T1000 (cell line): ENCODE measurements around the gene EFCAB6.

Experiments
- DNase-seq: peaks from one replicate; lab custom pipeline; 2025; ENCODE audit warnings: mixed read lengths; lab: John Stamatoyannopoulos, UW

The EFCAB6 gene

DNA sequence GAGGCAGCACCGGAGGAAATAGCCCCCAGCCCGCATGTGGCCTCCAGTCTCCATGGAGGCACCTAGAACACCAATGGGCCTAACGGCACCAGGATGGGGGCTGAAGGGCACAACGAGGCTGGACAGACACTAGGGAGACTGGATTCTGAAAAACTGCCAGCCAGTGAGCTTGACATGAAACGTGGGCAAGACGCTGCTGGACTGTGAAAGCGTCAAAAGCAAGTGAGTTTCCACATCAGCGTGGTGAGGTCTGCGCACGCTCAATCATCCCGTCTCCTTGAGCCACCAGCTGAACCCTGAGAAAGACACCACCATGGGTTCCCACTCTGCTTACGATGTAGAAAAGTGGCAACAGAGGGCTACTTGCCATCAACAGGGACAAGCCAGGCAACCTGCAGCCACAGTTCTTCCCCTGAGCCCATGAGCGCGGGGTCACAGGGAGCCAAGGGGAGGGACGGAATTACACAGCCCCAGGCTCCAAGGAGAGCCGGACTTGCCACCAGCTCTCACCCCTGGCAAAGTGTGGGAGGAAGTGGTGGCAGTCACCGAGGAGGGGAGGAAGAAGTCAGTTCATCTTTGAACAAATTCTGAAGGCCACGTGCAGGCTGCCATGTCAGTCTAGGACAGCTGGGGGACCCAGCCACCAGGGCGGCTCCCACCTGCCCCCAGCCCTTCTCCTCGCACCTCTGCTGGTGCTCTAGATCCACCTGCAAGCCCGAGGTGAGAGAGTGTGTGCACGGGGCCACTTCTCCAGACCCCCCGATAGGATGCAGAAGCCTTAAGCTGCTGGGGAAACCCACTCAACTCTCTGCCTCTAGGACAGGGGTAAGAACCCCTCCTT lies 269.2 kb downstream of the EFCAB6 start:
- no peak for DNase-seq

DNA sequence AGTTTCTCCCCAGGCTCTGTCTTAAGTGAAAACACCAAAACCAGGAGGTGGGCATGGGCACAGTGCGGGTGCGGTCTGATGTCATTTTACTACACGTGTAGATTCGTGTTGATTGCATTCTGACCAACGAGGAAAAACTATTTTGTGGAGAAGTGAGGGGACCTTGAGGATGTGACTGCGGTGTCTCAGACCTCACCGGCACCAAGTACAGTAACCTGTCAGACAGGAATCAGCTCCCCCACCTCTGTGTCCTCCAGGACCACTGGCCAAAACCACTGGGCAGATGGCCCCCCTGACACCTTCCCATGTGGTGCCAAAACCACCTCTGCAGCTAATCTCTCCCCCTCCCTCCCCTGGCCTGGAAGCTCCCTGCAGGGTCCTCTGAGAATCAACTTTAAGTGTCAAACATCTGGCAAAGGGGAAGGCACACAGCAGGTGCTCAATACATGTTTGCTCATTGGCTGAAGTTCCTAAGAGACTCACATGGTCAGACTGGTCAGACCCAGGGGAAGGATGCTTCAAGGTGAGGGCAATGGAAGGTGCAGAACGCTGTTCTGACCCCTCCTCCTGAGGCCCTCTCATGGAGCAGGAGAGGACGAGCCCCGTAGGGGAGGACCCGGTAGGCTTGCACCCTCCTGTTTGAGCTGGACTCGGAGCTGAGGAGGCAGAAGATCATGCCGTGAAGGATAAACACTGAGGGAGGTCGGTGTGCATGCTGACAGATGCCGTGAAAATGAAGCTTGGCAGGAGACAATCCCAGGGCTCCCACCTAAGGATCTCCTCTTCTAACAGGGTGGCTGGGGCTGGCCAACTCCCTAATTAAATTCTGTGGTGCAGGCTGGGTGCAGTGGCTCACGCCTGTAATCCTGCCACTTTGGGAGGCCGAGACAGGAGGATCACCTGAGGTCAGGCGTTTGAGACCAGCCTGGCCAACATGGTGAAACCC lies 270.4 kb downstream of the EFCAB6 start:
- no peak for DNase-seq

DNA sequence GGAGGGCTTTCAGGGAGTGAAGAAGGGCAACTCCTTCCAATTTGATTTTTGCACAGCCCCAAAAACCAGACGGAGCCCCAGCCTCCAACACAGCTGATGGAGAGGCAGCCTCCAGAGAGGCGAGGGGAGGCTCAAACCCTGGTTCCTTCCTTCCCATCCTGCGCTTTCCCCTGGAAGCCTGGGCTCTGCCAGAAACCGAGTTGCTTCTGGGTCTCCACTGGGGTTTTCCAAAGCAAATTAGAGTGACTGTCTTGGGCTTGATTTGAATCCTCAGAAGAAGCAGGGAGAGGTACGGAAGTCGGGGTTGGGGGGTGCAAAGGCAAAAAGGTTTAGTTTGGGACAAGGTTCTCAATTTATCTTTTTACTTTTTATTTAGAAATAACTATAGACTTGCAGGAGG lies 271.1 kb downstream of the EFCAB6 start:
- no peak for DNase-seq

DNA sequence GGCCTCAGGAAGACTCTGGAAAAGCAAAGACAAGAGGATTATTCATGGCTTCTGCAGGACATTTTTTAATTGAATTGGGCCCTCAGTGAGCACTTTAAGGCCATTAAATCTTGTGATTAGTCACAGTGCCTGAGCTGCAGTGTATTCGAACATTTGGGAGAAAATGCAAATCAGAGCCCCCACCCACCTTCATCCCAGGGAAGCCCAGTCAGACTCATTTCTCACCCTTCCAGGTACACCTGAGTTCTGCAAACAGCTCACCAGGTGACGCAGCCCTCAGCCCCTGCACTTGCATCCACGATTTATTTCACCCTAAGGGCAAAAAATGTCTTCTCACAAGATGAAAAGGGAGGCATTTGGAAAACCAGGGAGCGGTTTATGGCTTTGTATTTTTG lies 271.6 kb downstream of the EFCAB6 start:
- no peak for DNase-seq

DNA sequence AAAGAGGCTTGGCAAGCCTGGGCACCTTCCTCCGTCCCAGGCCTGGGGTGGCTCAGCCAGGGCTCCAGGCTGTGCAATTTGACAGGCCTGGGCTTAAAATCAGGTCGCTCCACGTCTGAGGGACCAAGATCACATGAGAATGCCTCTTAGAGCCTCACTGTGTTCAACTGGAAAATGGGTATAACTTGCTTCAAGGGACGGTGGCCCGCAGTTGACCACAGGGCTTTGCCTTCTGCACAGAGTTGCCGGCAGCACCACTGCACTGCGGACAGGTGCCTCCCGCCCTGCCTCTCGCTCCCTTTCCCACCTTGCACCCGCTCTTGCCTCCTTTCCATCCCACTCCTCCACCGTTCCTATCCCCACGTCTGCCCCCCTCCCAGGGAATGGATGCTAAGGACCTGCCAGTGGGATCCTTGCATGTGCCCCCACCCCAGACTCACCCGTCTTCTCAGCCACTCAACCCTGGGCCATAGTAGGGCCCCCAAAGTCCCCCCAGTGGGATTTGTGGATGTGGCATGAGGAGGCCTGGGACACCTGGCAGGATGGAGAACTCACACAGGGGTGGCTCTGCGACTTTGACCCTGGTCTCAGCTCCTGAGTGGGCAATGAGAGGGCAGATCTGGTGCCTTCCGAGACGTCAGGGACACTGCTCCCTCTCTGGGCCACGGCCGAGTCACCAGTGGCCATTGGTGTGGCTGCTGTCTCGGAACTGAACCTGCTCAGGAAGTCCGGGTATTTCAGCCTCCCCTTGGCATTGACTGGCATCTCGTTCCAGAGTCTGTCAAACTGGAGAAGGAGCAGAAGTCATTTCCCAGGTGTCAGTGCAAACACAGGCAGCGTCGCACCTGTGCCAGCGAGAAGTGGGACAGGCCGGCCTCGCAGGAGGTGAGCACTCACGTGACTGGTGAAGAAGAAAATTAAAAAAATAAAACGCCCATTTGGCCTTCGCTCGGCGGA lies 272.3 kb downstream of the EFCAB6 start:
- no peak for DNase-seq

DNA sequence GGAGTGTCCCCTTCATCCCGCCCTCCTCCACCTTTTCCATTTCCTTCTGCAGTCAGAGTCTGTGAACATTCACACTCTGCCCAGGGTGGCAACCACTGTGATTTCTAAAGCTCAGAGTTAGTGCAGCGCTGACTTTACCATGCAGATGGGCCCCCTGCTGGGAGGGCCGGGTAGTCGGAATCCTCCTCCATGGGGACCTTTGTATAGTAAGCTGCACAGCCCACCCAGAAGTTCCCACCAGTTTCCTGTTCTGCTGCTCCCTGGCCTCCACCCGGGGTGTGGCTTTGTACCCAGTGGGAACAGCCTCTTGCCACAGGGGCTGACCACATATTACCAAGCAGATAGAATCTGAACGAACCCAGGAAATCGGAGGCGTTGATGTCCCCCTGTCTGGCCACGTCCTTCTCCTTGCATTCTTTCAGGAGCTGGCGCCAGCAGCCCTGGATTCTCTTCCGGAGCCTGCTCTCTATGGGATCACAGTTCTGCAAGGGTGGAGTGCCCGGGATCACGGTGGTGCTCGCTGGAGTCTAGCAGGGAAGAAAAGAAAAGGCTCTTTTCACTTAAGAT lies 275.0 kb downstream of the EFCAB6 start:
- no peak for DNase-seq

DNA sequence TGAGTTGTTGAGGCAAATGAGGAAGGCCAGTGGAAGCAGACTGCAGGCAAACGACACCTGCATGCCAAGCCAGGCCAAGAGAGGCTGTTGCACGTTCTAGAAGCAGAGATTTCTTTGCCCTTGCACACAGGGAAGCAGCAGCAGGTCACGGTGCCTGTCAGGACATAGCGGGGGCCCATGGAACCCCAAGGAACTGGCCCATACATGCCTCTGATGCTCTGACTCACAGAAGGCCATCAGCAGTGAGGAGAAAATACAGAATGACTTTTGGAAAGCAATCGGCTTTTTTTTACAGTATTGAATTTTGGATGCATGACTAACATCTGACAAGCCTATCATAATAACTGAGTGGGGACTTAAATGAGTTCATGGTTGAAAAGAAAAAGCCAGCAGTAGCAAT lies 276.4 kb downstream of the EFCAB6 start:
- DNase-seq: no peak

DNA sequence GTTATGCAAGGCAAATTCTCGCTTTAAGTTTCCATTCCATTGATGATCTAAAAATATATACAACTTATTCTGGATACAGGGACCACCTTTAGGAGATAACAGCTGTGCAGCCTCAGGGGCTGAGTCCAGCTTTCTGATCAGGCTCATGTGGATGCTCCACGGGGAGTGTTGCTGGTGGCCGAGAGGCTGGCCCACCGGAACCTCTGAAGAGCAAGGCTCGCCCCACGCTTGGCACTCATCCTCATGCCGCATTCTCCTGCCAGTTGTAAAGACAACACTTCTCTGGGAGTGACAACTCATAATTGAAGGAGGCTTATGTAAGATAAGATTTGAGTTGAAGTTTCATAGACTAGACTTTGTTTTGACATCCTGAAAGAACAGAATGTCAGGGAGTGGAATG lies 276.8 kb downstream of the EFCAB6 start:
- DNase-seq: no peak

DNA sequence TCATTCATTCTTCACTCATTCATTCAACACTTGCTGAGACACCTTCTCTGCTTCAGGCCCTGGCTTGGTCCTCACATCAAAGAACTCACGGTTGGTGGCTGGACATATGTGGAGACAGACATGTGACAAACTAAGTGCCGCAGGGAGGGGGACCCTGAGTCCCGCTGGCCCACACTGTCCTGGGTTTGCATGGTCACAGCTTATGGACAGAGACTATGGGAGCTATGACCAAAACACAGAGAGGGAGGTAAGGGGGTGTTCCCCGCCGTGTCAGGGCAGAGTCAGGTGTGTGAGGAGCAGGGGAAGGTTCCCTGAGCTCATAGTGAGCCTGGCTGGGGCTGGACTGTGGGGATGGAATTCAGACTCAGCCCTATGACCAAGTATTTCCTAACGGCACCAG lies 277.2 kb downstream of the EFCAB6 start:
- no peak for DNase-seq

DNA sequence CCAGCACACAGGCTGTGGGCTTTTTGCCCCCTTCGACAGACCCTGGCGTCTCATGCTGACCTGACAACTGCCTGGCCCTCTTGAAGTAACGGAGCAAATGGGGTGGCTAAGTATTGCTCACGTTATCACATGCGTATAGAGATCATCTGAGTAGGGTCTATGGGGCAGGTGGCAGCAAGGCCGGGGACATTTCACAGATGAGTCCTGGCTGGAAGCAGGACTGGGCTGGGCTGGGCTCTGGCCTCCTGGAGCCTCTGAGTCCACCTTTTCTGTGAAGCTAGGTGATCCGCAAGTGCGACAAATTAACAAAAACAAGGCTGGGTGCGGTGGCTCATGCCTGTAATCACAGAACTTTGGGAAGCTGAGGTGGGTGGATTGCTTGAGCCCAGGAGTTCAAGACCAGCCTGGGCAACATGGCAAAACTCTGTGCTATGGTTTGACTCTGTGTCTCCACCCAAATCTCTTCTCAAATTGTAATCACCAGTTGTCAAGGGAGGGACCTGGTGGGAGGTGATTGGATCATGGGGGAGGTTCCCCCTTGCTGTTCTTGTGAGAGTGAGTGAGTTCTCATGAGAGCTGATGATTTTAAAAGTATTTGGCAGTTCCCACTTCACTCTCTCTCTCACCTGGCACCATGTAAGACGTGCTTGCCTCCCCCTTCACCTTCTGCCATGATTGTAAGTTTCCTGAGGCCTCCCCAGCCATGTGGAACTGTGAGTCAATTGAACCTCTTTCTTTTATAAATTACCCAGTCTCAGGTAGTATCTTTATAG lies 278.3 kb downstream of the EFCAB6 start:
- no peak for DNase-seq

DNA sequence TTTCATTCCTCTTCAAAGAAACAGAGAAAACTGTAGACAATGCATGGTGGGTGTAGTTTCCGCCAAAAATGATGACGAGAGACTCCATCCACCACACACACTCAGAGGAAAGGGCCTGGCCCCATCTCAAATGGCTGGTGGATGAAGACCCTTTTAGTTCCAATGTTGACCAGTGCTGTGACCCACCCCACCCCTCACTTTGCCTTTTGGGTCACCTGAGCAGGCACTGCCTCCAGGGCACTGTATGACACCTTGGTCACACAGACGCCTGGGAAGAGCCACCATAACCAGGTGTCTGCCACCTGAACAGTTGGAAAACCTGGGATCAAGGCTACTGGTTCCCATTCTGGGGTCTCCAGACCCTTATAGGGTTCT lies 279.0 kb downstream of the EFCAB6 start:
- no peak for DNase-seq

DNA sequence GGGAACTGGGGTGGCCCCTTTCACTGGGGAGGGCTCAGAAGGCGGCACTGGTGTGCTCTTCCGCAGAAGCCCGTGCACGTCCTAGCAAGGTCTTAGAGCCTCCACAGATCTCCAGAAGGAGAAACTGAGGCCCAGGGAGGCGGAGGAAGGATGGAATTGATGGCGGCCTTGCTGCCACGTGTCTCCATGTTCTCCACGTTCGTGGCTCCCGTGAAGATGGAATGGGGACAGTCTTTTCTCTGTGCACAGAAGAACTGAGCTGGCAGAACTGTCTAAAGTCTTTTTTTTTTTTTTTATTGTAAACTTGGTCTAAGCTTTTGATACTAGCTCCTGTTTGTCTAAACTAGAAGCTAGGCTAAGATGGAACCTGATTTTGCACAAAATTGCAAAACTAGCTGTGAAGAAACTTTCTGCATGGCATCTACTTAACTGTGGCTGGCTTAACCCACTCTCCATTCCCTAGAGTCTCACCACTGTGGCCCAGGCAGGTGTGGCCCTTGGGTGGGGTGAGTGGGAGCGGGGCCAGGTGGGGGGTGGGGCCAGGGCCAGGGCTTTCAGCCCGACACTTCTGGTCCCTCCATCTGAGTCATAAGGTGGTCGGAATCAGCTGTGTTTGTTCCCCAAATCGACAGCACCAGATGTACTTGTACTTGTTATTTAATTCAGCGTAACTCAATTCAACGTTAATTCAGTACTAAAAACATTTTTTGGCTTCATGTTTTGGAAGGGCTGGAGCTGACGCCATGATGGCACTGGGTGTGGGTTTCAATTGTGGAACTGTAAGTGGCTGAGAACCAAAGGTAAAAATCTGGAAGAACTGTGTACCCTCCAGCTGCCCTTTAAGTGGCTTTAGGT lies 279.6 kb downstream of the EFCAB6 start:
- no peak for DNase-seq

DNA sequence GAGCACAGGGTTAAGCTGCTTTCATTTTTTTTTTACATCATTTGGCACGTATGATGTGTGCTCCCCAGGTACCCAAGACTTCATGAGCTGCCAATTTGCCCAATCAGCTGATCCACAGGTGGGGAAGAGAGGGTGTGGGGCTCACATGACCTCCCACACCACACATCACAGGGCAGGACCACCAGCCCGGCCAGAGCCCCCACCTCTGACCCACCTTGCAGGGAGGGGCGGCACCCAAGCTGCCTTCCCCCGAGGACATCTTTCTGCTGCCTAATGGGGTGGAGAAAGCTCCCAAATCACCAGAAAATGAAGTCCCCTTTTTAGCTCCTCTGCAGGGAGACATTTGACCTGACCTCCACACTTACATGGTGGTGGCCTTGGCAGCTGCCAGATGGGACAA lies 280.5 kb downstream of the EFCAB6 start:
- DNase-seq: no peak

DNA sequence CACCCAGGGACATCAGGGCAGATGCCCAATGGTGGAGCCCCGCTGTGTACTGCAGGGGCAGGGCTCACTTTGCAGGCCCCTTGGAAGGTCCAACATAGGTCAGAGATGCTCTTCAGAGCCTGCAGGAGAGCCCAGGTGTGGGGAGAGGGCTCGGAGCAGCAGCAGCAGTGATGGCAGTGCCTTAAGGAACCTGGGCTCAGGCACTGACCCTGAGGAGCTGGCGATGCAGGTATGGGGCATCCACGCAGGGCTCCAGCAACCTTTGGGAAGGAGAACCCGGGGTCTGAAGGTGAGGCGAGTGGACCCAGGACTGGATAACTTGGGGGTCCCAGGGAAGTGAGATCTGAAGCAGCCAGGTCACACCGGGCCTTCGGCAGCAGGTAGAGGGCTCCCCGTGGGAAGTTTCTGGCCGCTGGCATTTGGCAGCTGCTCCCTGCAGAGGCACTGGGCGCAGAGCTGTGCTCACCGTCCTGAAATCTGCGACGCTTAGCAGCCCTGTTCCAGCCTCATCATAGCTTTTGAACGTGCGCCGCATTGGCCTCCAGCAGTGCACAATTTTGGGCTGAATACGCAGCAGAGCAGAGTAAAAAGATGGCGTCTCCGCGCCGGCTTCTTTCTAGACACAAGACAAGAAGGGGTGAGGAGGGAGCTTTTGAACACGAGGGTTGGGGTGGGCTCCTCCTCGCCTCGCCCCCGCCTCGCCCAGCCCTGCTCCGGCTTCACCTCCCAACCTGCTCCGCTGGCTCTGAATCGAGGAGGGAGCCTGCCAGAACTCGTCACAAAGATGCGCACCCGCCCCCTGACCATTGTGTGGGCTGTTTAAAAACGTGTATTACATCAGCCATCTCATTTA lies 281.5 kb downstream of the EFCAB6 start:
- no peak for DNase-seq

DNA sequence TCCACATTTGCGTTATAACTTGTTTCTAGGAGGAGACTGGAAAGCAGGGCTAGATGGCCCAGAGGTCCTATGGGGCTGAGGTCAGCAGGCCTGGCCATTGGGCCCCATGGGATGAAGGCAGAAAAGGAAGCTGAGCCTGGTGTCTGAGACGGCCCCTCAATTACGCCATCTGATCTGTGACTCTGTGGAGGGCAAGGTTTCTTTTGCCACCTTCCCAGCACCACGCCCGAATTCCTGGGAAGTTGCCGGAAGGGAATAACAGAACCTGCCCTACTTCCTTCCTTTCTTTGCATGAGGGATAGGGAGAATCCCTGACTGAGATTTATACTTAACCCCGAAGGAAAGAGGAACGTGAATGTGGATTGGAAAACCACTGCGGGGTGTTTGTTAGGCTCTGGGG lies 282.2 kb downstream of the EFCAB6 start:
- no peak for DNase-seq

DNA sequence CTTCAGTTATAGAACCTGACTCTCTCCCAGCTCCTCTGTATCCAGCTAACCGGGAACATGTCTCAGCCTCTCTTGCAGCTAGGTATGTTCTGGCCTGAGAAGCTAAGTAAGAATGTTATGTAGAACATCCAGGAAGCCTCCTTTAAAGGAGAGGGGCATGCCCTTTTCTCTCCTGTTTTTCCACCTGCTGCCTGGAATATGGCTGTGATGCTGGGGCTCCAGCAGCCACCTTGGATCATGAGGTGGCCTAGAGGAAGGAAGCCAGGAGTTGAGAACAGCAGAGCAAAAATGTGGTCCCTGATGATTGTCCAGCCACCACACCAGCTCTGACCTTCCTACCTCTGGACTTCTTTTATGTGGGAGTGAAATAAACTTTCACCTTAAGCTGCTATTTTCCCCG lies 282.6 kb downstream of the EFCAB6 start:
- DNase-seq: no peak

DNA sequence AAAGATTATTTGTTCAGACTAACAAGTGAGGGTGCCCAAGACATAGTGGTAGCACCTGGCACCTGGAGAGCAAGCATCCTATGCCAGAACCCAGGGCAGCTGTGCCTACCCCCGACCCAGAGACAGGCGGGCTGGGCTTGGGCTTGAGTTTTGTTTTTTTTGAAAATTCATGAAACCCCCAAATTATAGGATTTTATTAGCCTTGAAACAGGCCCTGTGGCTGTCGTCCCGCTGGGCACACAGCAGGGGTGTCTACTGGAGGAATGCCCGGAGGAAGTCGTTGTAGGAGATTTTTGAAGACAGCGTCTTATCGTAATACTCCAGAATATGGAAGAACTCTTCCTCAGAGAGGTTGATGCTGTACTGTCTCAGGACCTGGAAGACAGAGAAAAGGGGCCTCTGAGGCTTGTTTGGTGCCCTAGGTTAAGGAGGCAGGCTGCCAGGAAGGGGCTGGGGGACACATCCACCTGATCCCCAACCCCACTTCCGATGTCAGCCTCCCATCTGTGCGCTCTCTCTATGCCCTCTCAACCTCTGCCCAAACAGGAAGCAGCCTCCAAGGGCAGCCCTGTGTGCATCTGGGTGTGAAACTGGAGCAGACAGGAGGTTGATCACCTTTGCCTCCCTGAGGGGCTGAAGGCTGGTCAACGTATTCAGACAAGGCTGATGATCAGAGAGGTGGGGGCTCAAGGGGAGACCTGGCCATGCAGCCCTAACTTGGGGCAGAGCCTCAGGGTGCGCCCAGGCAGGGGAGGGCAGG lies 283.3 kb downstream of the EFCAB6 start:
- no peak for DNase-seq

DNA sequence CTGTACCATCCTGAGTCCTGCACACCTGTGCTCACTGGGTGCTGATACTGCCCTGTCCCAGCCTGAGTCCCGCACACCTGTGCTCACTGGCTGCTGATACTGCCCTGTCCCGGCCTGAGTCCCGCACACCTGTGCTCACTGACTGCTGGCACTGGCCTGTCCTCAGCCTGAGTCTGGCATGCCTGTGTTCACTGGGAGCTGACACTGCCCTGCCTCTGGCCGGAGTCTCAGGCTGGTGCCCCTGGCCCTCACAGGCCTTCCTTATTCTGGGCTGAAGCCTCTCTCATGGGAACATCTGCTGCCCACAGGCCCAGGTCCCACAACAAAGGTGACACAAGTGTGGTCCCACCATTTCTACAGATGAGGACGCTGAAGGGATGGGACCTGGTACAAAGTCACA lies 285.2 kb downstream of the EFCAB6 start:
- no peak for DNase-seq
